ENCODE data around the gene GPR55.

Gene GPR55

GRCh38 chr2:230879271-230879882 lies 45.7 kb downstream of the GPR55 start:
- no peak overlapping the region for H3K4me3 ChIP-seq (ENCODE audit: low read depth, low read length)
- no peak for DNase-seq (ENCODE audit: low read depth)
- TF ChIP-seq, protein P1, sequence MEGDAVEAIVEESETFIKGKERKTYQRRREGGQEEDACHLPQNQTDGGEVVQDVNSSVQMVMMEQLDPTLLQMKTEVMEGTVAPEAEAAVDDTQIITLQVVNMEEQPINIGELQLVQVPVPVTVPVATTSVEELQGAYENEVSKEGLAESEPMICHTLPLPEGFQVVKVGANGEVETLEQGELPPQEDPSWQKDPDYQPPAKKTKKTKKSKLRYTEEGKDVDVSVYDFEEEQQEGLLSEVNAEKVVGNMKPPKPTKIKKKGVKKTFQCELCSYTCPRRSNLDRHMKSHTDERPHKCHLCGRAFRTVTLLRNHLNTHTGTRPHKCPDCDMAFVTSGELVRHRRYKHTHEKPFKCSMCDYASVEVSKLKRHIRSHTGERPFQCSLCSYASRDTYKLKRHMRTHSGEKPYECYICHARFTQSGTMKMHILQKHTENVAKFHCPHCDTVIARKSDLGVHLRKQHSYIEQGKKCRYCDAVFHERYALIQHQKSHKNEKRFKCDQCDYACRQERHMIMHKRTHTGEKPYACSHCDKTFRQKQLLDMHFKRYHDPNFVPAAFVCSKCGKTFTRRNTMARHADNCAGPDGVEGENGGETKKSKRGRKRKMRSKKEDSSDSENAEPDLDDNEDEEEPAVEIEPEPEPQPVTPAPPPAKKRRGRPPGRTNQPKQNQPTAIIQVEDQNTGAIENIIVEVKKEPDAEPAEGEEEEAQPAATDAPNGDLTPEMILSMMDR (IDR thresholded peaks at IDR 0.05; ENCODE audit: low read depth, low read length, missing control alignments), result no peak

GRCh38 chr2:230878599-230879188 lies 46.3 kb downstream of the GPR55 start:
- no peak overlapping the region for H3K4me3 ChIP-seq (ENCODE audit: low read depth, low read length)
- DNase-seq (ENCODE audit: low read depth), result no peak
- TF ChIP-seq, protein P1 (IDR thresholded peaks at IDR 0.05; ENCODE audit: low read depth, low read length, missing control alignments), result no peak

DNA sequence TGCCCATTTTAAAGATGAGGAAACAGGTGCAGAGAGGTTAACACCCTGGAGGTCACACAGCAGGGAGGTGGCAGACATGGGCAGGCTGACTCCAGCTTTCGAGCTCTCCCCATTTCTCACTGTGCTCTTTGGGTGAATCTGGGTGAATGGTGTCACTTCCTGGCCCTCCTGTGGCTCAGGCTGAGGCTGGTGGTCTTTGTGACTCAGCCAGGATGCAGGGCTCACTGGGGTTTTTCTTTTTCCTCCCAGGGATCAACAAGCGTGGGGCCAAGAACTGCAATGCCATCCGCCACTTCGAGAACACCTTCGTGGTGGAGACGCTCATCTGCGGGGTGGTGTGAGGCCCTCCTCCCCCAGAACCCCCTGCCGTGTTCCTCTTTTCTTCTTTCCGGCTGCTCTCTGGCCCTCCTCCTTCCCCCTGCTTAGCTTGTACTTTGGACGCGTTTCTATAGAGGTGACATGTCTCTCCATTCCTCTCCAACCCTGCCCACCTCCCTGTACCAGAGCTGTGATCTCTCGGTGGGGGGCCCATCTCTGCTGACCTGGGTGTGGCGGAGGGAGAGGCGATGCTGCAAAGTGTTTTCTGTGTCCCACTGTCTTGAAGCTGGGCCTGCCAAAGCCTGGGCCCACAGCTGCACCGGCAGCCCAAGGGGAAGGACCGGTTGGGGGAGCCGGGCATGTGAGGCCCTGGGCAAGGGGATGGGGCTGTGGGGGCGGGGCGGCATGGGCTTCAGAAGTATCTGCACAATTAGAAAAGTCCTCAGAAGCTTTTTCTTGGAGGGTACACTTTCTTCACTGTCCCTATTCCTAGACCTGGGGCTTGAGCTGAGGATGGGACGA lies 47.1 kb downstream of the GPR55 start:
- TF ChIP-seq, protein P1 (IDR thresholded peaks at IDR 0.05; ENCODE audit: low read depth, low read length, missing control alignments), result no peak
- H3K4me3 ChIP-seq (ENCODE audit: low read depth, low read length), result no peak overlapping the region
- no peak for DNase-seq (ENCODE audit: low read depth)

- TF ChIP-seq, protein P1 (IDR thresholded peaks at IDR 0.05; ENCODE audit: low read depth, low read length, missing control alignments), result no peak
- no peak for DNase-seq (ENCODE audit: low read depth)
- H3K4me3 ChIP-seq (ENCODE audit: low read depth, low read length), result no peak overlapping the region
Measured at GRCh38 chr2:230877116-230877758, 47.8 kb downstream of the GPR55 start.

DNA sequence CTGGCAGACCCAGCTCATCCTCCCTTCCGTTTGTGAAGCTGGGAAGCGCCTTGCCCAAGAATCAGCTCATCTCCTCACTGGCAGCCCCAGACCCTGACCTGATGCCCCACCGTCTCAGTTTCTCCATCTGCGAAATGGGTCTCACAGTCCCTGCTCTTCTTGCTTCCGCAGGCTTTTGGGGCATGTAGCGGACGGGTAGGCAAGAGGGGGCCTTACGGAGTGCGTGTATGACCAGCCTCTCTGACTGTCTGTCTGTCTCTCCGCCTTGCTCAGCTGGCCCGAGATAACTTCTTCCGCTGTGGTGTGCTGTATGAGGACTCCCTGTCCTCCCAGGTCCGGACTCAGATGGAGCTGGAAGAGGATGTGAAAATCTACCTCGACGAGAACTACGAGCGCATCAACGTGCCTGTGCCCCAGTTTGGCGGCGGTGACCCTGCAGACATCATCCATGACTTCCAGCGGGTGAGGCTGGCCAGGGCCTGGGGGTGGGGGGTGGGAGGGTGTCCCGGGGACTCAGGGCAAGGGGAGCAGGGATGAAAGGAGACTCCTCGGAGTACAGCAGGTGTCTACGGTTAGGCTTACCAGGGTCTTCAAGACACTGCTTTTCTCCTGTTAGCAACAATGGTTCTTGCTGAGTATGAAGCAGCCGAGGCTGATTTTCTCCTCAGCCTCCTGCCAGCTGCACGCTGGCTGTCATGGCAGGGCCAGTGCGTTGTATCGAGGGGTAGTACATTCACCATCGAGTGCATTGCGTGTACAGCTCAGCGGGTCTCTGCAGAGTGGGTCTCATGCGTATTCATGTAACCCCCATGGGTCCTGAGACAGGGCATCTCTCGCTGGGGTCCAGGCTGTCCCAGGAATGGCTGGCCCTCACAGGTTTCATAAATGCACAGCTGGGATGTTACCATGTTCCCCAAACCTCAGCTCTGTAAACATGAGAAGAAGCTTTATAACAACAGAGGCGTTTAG lies 49.4 kb downstream of the GPR55 start:
- no peak overlapping the region for H3K4me3 ChIP-seq (ENCODE audit: low read depth, low read length)
- TF ChIP-seq, protein P1 (IDR thresholded peaks at IDR 0.05; ENCODE audit: low read depth, low read length, missing control alignments), result no peak
- DNase-seq (ENCODE audit: low read depth), result no peak

DNA sequence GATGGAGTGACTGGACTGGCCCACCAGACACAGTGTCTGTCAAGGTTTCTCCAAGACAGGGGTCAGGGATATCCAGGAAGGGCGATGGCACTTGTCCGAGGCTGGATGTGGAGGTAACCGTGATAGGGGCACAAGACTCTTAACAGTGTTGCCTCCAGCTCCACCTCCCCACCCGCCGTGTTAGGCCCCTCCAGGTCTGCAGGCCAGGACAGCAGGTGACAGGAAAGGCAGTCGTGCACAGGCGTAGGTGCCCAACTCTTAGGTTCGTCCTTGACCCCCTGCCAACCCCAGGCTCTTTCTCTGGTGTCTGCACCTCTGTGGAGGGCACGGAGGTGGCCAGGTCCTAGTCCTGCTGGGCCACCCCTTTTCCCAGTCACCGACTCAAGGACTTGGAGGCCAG lies 50.2 kb downstream of the GPR55 start:
- no peak for DNase-seq (ENCODE audit: low read depth)
- no peak overlapping the region for H3K4me3 ChIP-seq (ENCODE audit: low read depth, low read length)
- TF ChIP-seq, protein P1 (IDR thresholded peaks at IDR 0.05; ENCODE audit: low read depth, low read length, missing control alignments), result no peak

Data from GM12864 (cell line).